Naive thymus-derived CD4-positive, alpha-beta T cell (primary cell): ENCODE measurements around the gene RNF157. TPM values are rescaled to one million over a fixed set of nuclear protein-coding genes. Genes with fewer than 3 reads are reported as not detected.

Source experiments
- ATAC-seq: fragments of 150-1000 bp; cut with Tn5 transposase; 2 replicates; pipeline ENCODE4 v1.10.0; 2021; ENCODE audit warnings: mild to moderate bottlenecking, moderate library complexity
- CTCF ChIA-PET: fragments of 350-600 bp; sonication (Branson Sonifier 250); formaldehyde crosslinking; loops from one replicate; lab custom pipeline; 2021; ENCODE audit warnings: antibody characterized with exemption; lab: Charles Lee
- POLR2A ChIA-PET: fragments of 350-600 bp; sonication (Branson Sonifier 250); formaldehyde crosslinking; loops from one replicate; lab custom pipeline; 2021; ENCODE audit warnings: antibody characterized with exemption, inconsistent platforms; lab: Charles Lee
- DNase-seq, 9 donors: peaks; one replicate each; pipeline versions ENCODE4 v3.0.0 to v3.0.0-alpha.2; 2020 to 2022; ENCODE audit warnings: mixed read lengths in 1 of 9
- H3K27ac ChIP-seq: one replicate; pipeline ENCODE4 v1.7.0; 2013; ENCODE audit warnings: mild to moderate bottlenecking, low read depth, low read length, moderate library complexity
- H3K27me3 ChIP-seq, 2 donors: one replicate each; pipeline ENCODE4 v1.7.0; 2013; ENCODE audit warnings: low read length in 2 of 2, mild to moderate bottlenecking in 2 of 2, moderate library complexity in 2 of 2; ENCODE audit not compliant: control insufficient read depth in 2 of 2, insufficient read depth in 2 of 2
- H3K36me3 ChIP-seq, 3 experiments: 1 replicate in 2 of 3; 2 replicates in 1 of 3; pipeline ENCODE4 v1.7.0; 2013; ENCODE audit warnings: low read length in 3 of 3, mild to moderate bottlenecking in 3 of 3, moderate library complexity in 1 of 3; ENCODE audit not compliant: insufficient read depth in 3 of 3, control insufficient read depth in 2 of 3
- H3K4me1 ChIP-seq, 2 donors: one replicate each; pipeline ENCODE4 v1.7.0; 2013; ENCODE audit warnings: low read length in 2 of 2, mild to moderate bottlenecking in 2 of 2, moderate library complexity in 1 of 2; ENCODE audit not compliant: control insufficient read depth in 2 of 2, insufficient read depth in 2 of 2
- H3K4me3 ChIP-seq: 2 replicates; pipeline ENCODE4 v1.7.0; 2013; ENCODE audit warnings: mild to moderate bottlenecking, low read length
- H3K9me3 ChIP-seq, 3 experiments: 1 replicate in 2 of 3; 2 replicates in 1 of 3; pipeline ENCODE4 v1.7.0; 2013; ENCODE audit warnings: low read length in 3 of 3; ENCODE audit not compliant: control insufficient read depth in 2 of 3
- H3K27ac Mint-ChIP-seq, 9 donors: one replicate each; pipeline ENCODE4 v1.8.0; 2020 to 2022; ENCODE audit warnings: mixed read lengths in 9 of 9, mild to moderate bottlenecking in 8 of 9, moderate library complexity in 5 of 9, inconsistent platforms in 2 of 9
- H3K27me3 Mint-ChIP-seq, 5 donors: one replicate each; pipeline ENCODE4 v1.8.0; 2021 to 2022; ENCODE audit warnings: mixed read lengths in 5 of 5, mild to moderate bottlenecking in 1 of 5
- H3K36me3 Mint-ChIP-seq, 5 donors: one replicate each; pipeline ENCODE4 v1.8.0; 2020 to 2022; ENCODE audit warnings: mixed read lengths in 5 of 5, mild to moderate bottlenecking in 3 of 5, inconsistent platforms in 1 of 5
- H3K4me1 Mint-ChIP-seq, 7 donors: one replicate each; pipeline ENCODE4 v1.8.0; 2020 to 2022; ENCODE audit warnings: mixed read lengths in 7 of 7, mild to moderate bottlenecking in 3 of 7, inconsistent platforms in 1 of 7
- H3K4me3 Mint-ChIP-seq, 10 donors: one replicate each; pipeline ENCODE4 v1.8.0; 2020 to 2022; ENCODE audit warnings: mild to moderate bottlenecking in 10 of 10, mixed read lengths in 10 of 10, moderate library complexity in 6 of 10, inconsistent platforms in 2 of 10
- H3K9me3 Mint-ChIP-seq, 11 donors: one replicate each; pipeline ENCODE4 v1.8.0; 2020 to 2022; ENCODE audit warnings: mixed read lengths in 11 of 11, mild to moderate bottlenecking in 4 of 11, inconsistent platforms in 1 of 11, moderate library complexity in 1 of 11
- intact Hi-C, 2 donors: fragments of 100-400 bp; cut with micrococcal nuclease; formaldehyde crosslinking; loops; one replicate each; pipeline ENCODE4 v1.15.1; 2023
- polyA plus RNA-seq, 2 donors: library from polyadenylated mRNA; unstranded; fragments of 300-500 nt; fragmentation: Illumina TruSeq; gene quantifications; one replicate each; pipeline ENCODE4 v1.2.3, GENCODE V29; 2021
- total RNA-seq, 6 experiments: library from RNA in 5 of 6; stranded (reverse) in 5 of 6; gene quantifications; 1 replicate in 5 of 6; 2 replicates in 1 of 6; pipeline ENCODE4 v1.2.3 and lab custom pipeline; 2021 to 2026

The RNF157 gene
- total and polyA plus RNA-seq, 7 experiments from 2014 or later: 10.4 to 96.3 (median 50.6) TPM

GRCh38 chr17:76123749-76124581 is 116.3 kb downstream of the RNF157 start:
- Mint-ChIP-seq H3K36me3 (no peaks in the 10 kb centered on the region), H3K4me3 (peak overlapping the region in 5 of 10 donors; percentile 10 to 73 (median 51)), H3K27me3 (no peaks in the 10 kb centered on the region), H3K27ac (peak overlapping the region in 8 of 9 donors; percentile 25 to 86 (median 72)), H3K9me3 (peaks cover 0 to 2% (median 0%) of the 10 kb centered on the region in 11 donors), H3K4me1 (peaks cover 15 to 44% (median 32%) of the 10 kb centered on the region in 7 donors)
- Histone ChIP-seq H3K9me3 (no peaks in the 10 kb centered on the region), H3K4me1 (peaks cover 0 to 30% of the 10 kb centered on the region in 2 donors), H3K36me3 (no peaks in the 10 kb centered on the region), H3K27ac (no peak overlapping the region), H3K27me3 (no peaks in the 10 kb centered on the region), H3K4me3 (no peak overlapping the region)
- intact Hi-C loops: loop anchor here in 1 of 2 donors (5.0 kb wide), 1 partner anchor 173 kb away; no protein-coding TSS in a partner anchor
- ChIA-PET CTCF (interaction anchor here (0.6 to 13.6 kb wide), 22 partner anchors 9 to 273 kb away, joined by 3 to 191 read pairs (median 4); no protein-coding TSS in a partner anchor), POLR2A (interaction anchor here (0.7 to 7.9 kb wide), 15 partner anchors 18 to 156 kb away, joined by 3 to 90 read pairs (median 4); partner anchors contain the start of gene EXOC7)
- ATAC-seq: no peak
- DNase-seq: peak in 1 of 9 donors; percentile 33

GRCh38 chr17:76123191-76123499 is 117.1 kb downstream of the RNF157 start:
- H3K4me3 Mint-ChIP-seq: peak overlapping the region; percentile 10 to 73 (median 52)
- ATAC-seq (no peak), DNase-seq (no peak)
- ChIA-PET POLR2A (interaction anchor here (0.7 to 7.9 kb wide), 12 partner anchors 19 to 153 kb away, joined by 3 to 90 read pairs (median 4); partner anchors contain the start of gene EXOC7), CTCF (interaction anchor here (0.6 to 13.6 kb wide), 22 partner anchors 11 to 274 kb away, joined by 3 to 191 read pairs (median 4); no protein-coding TSS in a partner anchor)
- H3K27me3 Mint-ChIP-seq: no peaks in the 10 kb centered on the region
- no peaks in the 10 kb centered on the region for H3K9me3 ChIP-seq
- intact Hi-C loops: loop anchor here in 1 of 2 donors (5.0 kb wide), 1 partner anchor 174 kb away; no protein-coding TSS in a partner anchor
- H3K4me3 ChIP-seq: no peak overlapping the region
- peaks cover 15 to 44% (median 32%) of the 10 kb centered on the region in 7 donors for H3K4me1 Mint-ChIP-seq
- peaks cover 0 to 2% (median 0%) of the 10 kb centered on the region in 11 donors for H3K9me3 Mint-ChIP-seq
- H3K27me3 ChIP-seq: no peaks in the 10 kb centered on the region
- peak overlapping the region; percentile 43 to 86 (median 72) for H3K27ac Mint-ChIP-seq
- H3K4me1 ChIP-seq: peaks cover 0 to 30% of the 10 kb centered on the region in 2 donors
- H3K27ac ChIP-seq: no peak overlapping the region
- H3K36me3 ChIP-seq: no peaks in the 10 kb centered on the region
- H3K36me3 Mint-ChIP-seq: no peaks in the 10 kb centered on the region

- H3K27ac ChIP-seq: no peak overlapping the region
- ChIA-PET POLR2A (interaction anchor here (0.7 to 7.9 kb wide), 12 partner anchors 12 to 157 kb away, joined by 3 to 90 read pairs (median 3); partner anchors contain the start of gene EXOC7), CTCF (interaction anchor here (0.6 to 13.6 kb wide), 17 partner anchors 11 to 158 kb away, joined by 3 to 191 read pairs (median 7); partner anchors contain the start of gene FOXJ1)
- H3K36me3 ChIP-seq: no peaks in the 10 kb centered on the region
- no peaks in the 10 kb centered on the region for H3K36me3 Mint-ChIP-seq
- no peaks in the 10 kb centered on the region for H3K27me3 ChIP-seq
- peaks cover 0 to 30% of the 10 kb centered on the region in 2 donors for H3K4me1 ChIP-seq
- no peak for ATAC-seq
- H3K9me3 ChIP-seq: no peaks in the 10 kb centered on the region
- H3K4me3 ChIP-seq: no peak overlapping the region
- H3K4me3 Mint-ChIP-seq: peak overlapping the region; percentile 18 to 77 (median 54)
- peak overlapping the region; percentile 69 to 91 (median 82) for H3K27ac Mint-ChIP-seq
- peaks cover 15 to 44% (median 32%) of the 10 kb centered on the region in 7 donors for H3K4me1 Mint-ChIP-seq
- intact Hi-C loops: loop anchor here in 1 of 2 donors (5.0 kb wide), 1 partner anchor 175 kb away; no protein-coding TSS in a partner anchor
- H3K27me3 Mint-ChIP-seq: no peaks in the 10 kb centered on the region
- DNase-seq: no peak
- H3K9me3 Mint-ChIP-seq: peaks cover 0 to 2% (median 0%) of the 10 kb centered on the region in 11 donors
These were observed 117.7 kb downstream of the RNF157 start for GRCh38 chr17:76122431-76123190.

GRCh38 chr17:76121932-76122430 is 118.3 kb downstream of the RNF157 start:
- H3K36me3 Mint-ChIP-seq: no peaks in the 10 kb centered on the region
- H3K27ac ChIP-seq: peak overlapping the region; percentile 52
- intact Hi-C loops: loop anchor here (1.0 to 5.0 kb wide), 7 partner anchors 19 to 177 kb away; partner anchors contain the start of genes EXOC7 (in 1 of the 2) and FOXJ1 (in 1 of the 2)
- peak overlapping the region in 7 of 10 donors; percentile 25 to 77 (median 53) for H3K4me3 Mint-ChIP-seq
- no peak for DNase-seq
- H3K9me3 Mint-ChIP-seq: peaks cover 0 to 2% (median 0%) of the 10 kb centered on the region in 11 donors
- POLR2A ChIA-PET: interaction anchor here (0.7 to 7.9 kb wide), 8 partner anchors 13 to 158 kb away, joined by 3 to 90 read pairs (median 4); no protein-coding TSS in a partner anchor
- H3K36me3 ChIP-seq: no peaks in the 10 kb centered on the region
- H3K4me1 ChIP-seq: peaks cover 0 to 25% of the 10 kb centered on the region in 2 donors
- no peaks in the 10 kb centered on the region for H3K27me3 ChIP-seq
- peak overlapping the region; percentile 40 to 91 (median 73) for H3K27ac Mint-ChIP-seq
- H3K4me3 ChIP-seq: peak overlapping the region; percentile 63
- CTCF ChIA-PET: interaction anchor here (1.0 to 13.6 kb wide), 13 partner anchors 12 to 179 kb away, joined by 3 to 191 read pairs (median 5); partner anchors contain the start of gene FOXJ1
- ATAC-seq: peak; percentile 33
- no peaks in the 10 kb centered on the region for H3K9me3 ChIP-seq
- no peaks in the 10 kb centered on the region for H3K27me3 Mint-ChIP-seq
- peaks cover 10 to 39% (median 27%) of the 10 kb centered on the region in 7 donors for H3K4me1 Mint-ChIP-seq

- Mint-ChIP-seq H3K36me3 (no peaks in the 10 kb centered on the region), H3K4me3 (peak overlapping the region in 6 of 10 donors; percentile 23 to 73 (median 45)), H3K4me1 (peaks cover 4 to 26% (median 14%) of the 10 kb centered on the region in 7 donors), H3K27ac (peak overlapping the region in 6 of 9 donors; percentile 58 to 72 (median 61)), H3K27me3 (no peaks in the 10 kb centered on the region), H3K9me3 (peaks cover 0 to 2% (median 0%) of the 10 kb centered on the region in 11 donors)
- Histone ChIP-seq H3K9me3 (no peaks in the 10 kb centered on the region), H3K36me3 (no peaks in the 10 kb centered on the region), H3K4me3 (no peak overlapping the region), H3K27ac (no peak overlapping the region), H3K27me3 (no peaks in the 10 kb centered on the region), H3K4me1 (peaks cover 0 to 19% of the 10 kb centered on the region in 2 donors)
- ChIA-PET CTCF (interaction anchor here (0.8 to 13.6 kb wide), 14 partner anchors 9 to 180 kb away, joined by 3 to 191 read pairs (median 6); partner anchors contain the start of gene EXOC7), POLR2A (interaction anchor here (1.0 to 7.9 kb wide), 6 partner anchors 16 to 160 kb away, joined by 3 to 90 read pairs (median 4); partner anchors contain the start of gene EXOC7)
- intact Hi-C loops: loop anchor here (1.0 to 5.0 kb wide), 7 partner anchors 17 to 179 kb away; partner anchors contain the start of genes EXOC7 (in 1 of the 2) and FOXJ1 (in 1 of the 2)
- no peak for ATAC-seq
- no peak for DNase-seq
These were observed 119.7 kb downstream of the RNF157 start for GRCh38 chr17:76120658-76121008.
